Mesenchymal stem cell (in vitro differentiated cells and primary cell): Measurements from ENCODE around the gene DAGLA.
"Not testable (repeated sequence)": the region's sequence is repeated elsewhere in the genome, so short reads cannot be mapped to it uniquely, and the experiment has no call there.

Experiments
- DNase-seq: peaks from one replicate; pipeline ENCODE4 v3.0.0-alpha.2; 2013
- H2AFZ ChIP-seq: one replicate; pipeline ENCODE4 v1.6.1; 2013; ENCODE audit warnings: low read depth, mild to moderate bottlenecking, control low read depth, inconsistent platforms, low read length, moderate library complexity
- H2AK5ac ChIP-seq: 2 replicates; pipeline ENCODE4 v1.6.1; 2013; ENCODE audit warnings: low read length, moderate library complexity, mild to moderate bottlenecking, inconsistent platforms; ENCODE audit not compliant: severe bottlenecking
- H2BK120ac ChIP-seq: one replicate; pipeline ENCODE4 v1.6.1; 2013; ENCODE audit warnings: low read depth, mild to moderate bottlenecking, inconsistent platforms, low read length, moderate library complexity
- H2BK12ac ChIP-seq, 2 experiments: one replicate each; pipeline ENCODE4 v1.6.1; 2013; ENCODE audit warnings: inconsistent platforms in 2 of 2, low read length in 2 of 2, mild to moderate bottlenecking in 2 of 2, moderate library complexity in 2 of 2, control low read depth in 1 of 2
- H2BK15ac ChIP-seq: one replicate; pipeline ENCODE4 v1.6.1; 2013; ENCODE audit warnings: mild to moderate bottlenecking, low read depth, inconsistent platforms; ENCODE audit not compliant: poor library complexity, severe bottlenecking
- H2BK5ac ChIP-seq: 2 replicates; pipeline ENCODE4 v1.6.1; 2013; ENCODE audit warnings: low read depth, mild to moderate bottlenecking, low read length, control low read depth, inconsistent platforms; ENCODE audit not compliant: poor library complexity, severe bottlenecking
- H3K14ac ChIP-seq, 2 experiments: one replicate each; pipeline ENCODE4 v1.6.1; 2013; ENCODE audit warnings: inconsistent platforms in 2 of 2, low read length in 2 of 2, control low read depth in 1 of 2, mild to moderate bottlenecking in 1 of 2, moderate library complexity in 1 of 2
- H3K18ac ChIP-seq, 2 experiments: one replicate each; pipeline ENCODE4 v1.6.1; 2013; ENCODE audit warnings: inconsistent platforms in 2 of 2, low read length in 2 of 2, control low read depth in 1 of 2, low read depth in 1 of 2, mild to moderate bottlenecking in 1 of 2
- H3K23ac ChIP-seq, 2 experiments: one replicate each; pipeline ENCODE4 v1.6.1; 2013; ENCODE audit warnings: inconsistent platforms in 2 of 2, low read length in 2 of 2, mild to moderate bottlenecking in 2 of 2, moderate library complexity in 2 of 2, control low read depth in 1 of 2
- H3K27ac ChIP-seq: 2 replicates; pipeline ENCODE4 v1.5.1; 2013; ENCODE audit warnings: mild to moderate bottlenecking, moderate library complexity, low read length, control low read depth, inconsistent platforms; ENCODE audit not compliant: poor library complexity, severe bottlenecking
- H3K27me3 ChIP-seq, 2 experiments: 2 replicates each; pipeline versions ENCODE4 v1.6.1 to v1.7.0; 2013; ENCODE audit warnings: low read length in 2 of 2, mild to moderate bottlenecking in 2 of 2, moderate library complexity in 2 of 2, control low read depth in 1 of 2, inconsistent platforms in 1 of 2; ENCODE audit not compliant: control insufficient read depth in 1 of 2, insufficient read depth in 1 of 2
- H3K36me3 ChIP-seq, 2 experiments: 2 replicates each; pipeline versions ENCODE4 v1.6.1 to v1.7.0; 2013; ENCODE audit warnings: low read length in 2 of 2, control low read depth in 1 of 2, inconsistent platforms in 1 of 2, low read depth in 1 of 2, mild to moderate bottlenecking in 1 of 2; ENCODE audit not compliant: insufficient read depth in 2 of 2, control insufficient read depth in 1 of 2
- H3K4ac ChIP-seq, 2 experiments: one replicate each; pipeline ENCODE4 v1.6.1; 2013; ENCODE audit warnings: inconsistent platforms in 2 of 2, low read length in 2 of 2, mild to moderate bottlenecking in 2 of 2, moderate library complexity in 2 of 2, control low read depth in 1 of 2, low read depth in 1 of 2
- H3K4me1 ChIP-seq: 2 replicates; pipeline ENCODE4 v1.6.1; 2013; ENCODE audit warnings: low read depth, low read length, control low read depth; ENCODE audit not compliant: control insufficient read depth, insufficient read depth
- H3K4me2 ChIP-seq: 2 replicates; pipeline ENCODE4 v1.6.1; 2013; ENCODE audit warnings: low read length, mild to moderate bottlenecking, inconsistent platforms; ENCODE audit not compliant: poor library complexity, severe bottlenecking
- H3K4me3 ChIP-seq, 2 experiments: 2 replicates each; pipeline versions ENCODE4 v1.5.1 to v1.7.0; 2013; ENCODE audit warnings: low read length in 2 of 2, mild to moderate bottlenecking in 2 of 2, control low read depth in 1 of 2, low read depth in 1 of 2; ENCODE audit not compliant: insufficient read depth in 1 of 2
- H3K79me1 ChIP-seq: replicated peaks from 2 replicates; pipeline ENCODE4 v1.6.1; 2013; ENCODE audit warnings: mild to moderate bottlenecking, control low read depth, low read length, inconsistent platforms; ENCODE audit not compliant: poor library complexity, severe bottlenecking
- H3K9ac ChIP-seq: 2 replicates; pipeline ENCODE4 v1.7.0; 2013; ENCODE audit warnings: mild to moderate bottlenecking, low read length, moderate library complexity
- H3K9me3 ChIP-seq: 2 replicates; pipeline ENCODE4 v1.7.0; 2013; ENCODE audit warnings: mild to moderate bottlenecking, low read length; ENCODE audit not compliant: control insufficient read depth
- H4K8ac ChIP-seq: one replicate; pipeline ENCODE4 v1.6.1; 2013; ENCODE audit warnings: inconsistent platforms, mild to moderate bottlenecking, low read length, moderate library complexity
- H4K91ac ChIP-seq: one replicate; pipeline ENCODE4 v1.6.1; 2013; ENCODE audit warnings: mild to moderate bottlenecking, low read length, inconsistent platforms
- WGBS: methylation state at CpG from one replicate; pipeline ENCODE4 v1.1.7; 2013; ENCODE audit warnings: mixed read lengths; 5-methylcytosine and 5-hydroxymethylcytosine counted together

DAGLA gene

DNA sequence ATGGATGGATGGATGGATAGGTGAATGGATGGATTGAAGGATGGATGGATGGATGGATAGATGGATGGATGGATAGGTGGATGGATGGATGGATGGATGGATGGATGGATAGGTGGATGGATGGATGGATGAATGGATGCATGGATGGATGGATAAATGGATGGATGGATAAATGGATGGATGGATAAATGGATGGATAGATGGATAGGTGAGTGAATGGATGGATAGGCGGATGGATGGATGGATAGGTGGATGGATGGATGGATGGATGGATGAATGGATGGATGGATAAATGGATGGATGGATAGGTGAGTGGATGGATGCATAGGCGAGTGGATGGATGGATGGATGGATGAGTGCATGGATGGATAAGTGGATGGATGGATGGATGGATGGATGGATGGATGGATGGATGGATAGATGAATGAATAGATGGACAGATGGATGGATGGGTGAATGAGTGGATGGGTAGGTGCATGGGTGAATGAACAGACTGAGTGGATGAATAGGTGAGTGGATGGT is 6.2 kb upstream of the DAGLA start:
- not testable (repeated sequence) for H2AK5ac ChIP-seq, H2BK12ac ChIP-seq, H2BK15ac ChIP-seq, H3K9me3 ChIP-seq, H3K9ac ChIP-seq, H3K18ac ChIP-seq, DNase-seq, H3K4me1 ChIP-seq, H3K79me1 ChIP-seq, H3K4me3 ChIP-seq, H3K14ac ChIP-seq, H3K27ac ChIP-seq, H3K36me3 ChIP-seq, H3K23ac ChIP-seq, H3K4ac ChIP-seq, H4K8ac ChIP-seq, H2BK5ac ChIP-seq, H2AFZ ChIP-seq, H3K4me2 ChIP-seq, H4K91ac ChIP-seq, H2BK120ac ChIP-seq
- 77% methylated on average over 2 of the region's 2 CpGs for WGBS
- peaks cover 47 to 82% of the 10 kb centered on the region in 2 experiments for H3K27me3 ChIP-seq

DNA sequence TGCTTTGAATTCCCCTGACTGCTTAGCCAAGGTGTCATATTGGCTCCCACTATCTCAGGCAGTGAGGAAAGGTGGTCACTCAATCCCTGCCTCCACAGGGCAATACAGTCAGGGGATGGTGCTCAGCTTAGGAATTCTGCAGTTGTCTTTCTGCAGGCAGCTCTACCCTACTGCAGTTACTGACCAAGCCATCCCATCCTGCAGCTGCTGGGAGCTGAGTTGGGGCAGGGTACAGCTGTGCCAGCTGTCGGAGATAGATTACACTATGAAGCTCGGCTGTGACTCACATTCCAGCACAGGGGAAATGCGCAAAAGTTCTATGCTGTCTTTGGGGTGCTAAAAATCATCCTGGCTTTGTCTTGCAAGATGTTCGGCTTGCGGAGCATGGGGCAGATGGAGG is 4.4 kb upstream of the DAGLA start:
- Histone ChIP-seq H3K14ac (no peak overlapping the region), H4K8ac (no peak overlapping the region), H2BK12ac (no peak overlapping the region), H3K9ac (no peak overlapping the region), H3K4me1 (peaks cover 13% of the 10 kb centered on the region), H2BK5ac (no peak overlapping the region), H3K27ac (no peak overlapping the region), H3K23ac (no peak overlapping the region), H3K9me3 (no peaks in the 10 kb centered on the region), H3K27me3 (peaks cover 42 to 67% of the 10 kb centered on the region in 2 experiments), H3K36me3 (no peaks in the 10 kb centered on the region), H3K4ac (no peak overlapping the region), H3K79me1 (peaks cover 4% of the 10 kb centered on the region), H2BK15ac (no peak overlapping the region), H2AFZ (peak overlapping the region; percentile 16), H3K4me2 (no peak overlapping the region), H2BK120ac (no peak overlapping the region), H2AK5ac (no peak overlapping the region), H4K91ac (no peak overlapping the region), H3K4me3 (no peak overlapping the region), H3K18ac (no peak overlapping the region)
- no peak for DNase-seq
- WGBS = 73% methylated on average over 5 of the region's 5 CpGs

DNA sequence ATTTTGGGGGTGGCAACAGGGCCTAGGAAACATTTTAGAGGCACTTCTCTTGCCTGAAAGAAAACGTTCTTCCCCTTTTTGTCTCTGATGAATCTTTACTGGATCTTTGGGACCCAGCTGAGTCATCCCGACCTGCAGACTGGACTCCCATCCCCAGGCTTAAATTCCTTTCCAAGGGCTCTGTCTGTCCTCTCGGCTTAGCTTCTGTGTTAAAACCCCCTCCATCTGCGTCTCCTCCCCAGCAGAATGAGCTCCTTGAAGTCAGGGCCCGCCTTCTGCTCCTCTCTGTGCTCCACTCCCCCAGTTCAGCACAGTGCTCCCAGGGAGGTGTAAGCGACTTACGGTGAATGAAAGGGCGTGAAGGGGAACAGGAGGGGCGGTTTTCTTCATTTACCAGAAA is 895 bp upstream of the DAGLA start:
- Histone ChIP-seq H2BK120ac (no peak overlapping the region), H3K4ac (no peak overlapping the region), H2BK12ac (no peak overlapping the region), H2BK15ac (no peak overlapping the region), H2AFZ (no peak overlapping the region), H3K4me2 (no peak overlapping the region), H3K4me1 (peaks cover 34% of the 10 kb centered on the region), H2BK5ac (no peak overlapping the region), H3K79me1 (peaks cover 8% of the 10 kb centered on the region), H3K27me3 (peaks cover 28 to 46% of the 10 kb centered on the region in 2 experiments), H2AK5ac (no peak overlapping the region), H3K36me3 (no peaks in the 10 kb centered on the region), H3K27ac (no peak overlapping the region), H3K4me3 (no peak overlapping the region), H4K8ac (no peak overlapping the region), H3K9ac (no peak overlapping the region), H4K91ac (no peak overlapping the region), H3K18ac (no peak overlapping the region), H3K23ac (no peak overlapping the region), H3K14ac (no peak overlapping the region), H3K9me3 (no peaks in the 10 kb centered on the region)
- WGBS = 49% methylated on average over 5 of the region's 9 CpGs
- no peak for DNase-seq

DNA sequence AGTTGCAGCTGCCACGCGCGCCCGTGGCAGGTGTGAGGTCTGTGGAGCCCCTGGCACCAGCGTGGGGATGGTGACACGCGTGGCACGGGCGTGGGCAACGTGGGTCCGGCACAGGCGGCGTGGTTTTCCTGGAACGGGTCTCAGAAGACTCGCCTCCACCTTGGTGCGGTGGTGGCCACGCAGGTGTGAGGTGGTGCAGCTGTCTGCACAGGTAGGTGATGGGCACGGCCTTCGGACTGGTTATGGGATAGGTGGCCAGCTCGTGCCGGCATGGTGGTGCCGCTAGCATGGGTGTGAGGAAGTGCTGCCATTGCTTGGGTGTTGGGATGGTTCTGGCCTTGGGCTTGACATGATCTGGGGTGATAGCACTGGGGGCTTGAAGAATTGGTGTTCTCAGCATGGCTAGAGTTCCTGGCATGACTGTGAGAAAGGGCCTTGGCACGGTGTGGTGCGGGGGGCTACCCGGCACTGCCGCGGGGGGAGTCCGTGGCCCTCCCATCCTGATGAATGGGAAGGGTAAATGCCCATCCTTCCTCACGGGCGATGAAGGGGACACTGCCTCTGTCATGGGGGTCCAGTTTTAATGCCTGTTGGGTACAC is 531 bp downstream of the DAGLA start:
- peak overlapping the region; percentile 82 for H3K4me2 ChIP-seq
- peak overlapping the region; percentile 51 for H2BK120ac ChIP-seq
- H3K9me3 ChIP-seq = no peaks in the 10 kb centered on the region
- H4K91ac ChIP-seq = peak overlapping the region; percentile 1
- H3K4me1 ChIP-seq = peaks cover 46% of the 10 kb centered on the region
- H3K9ac ChIP-seq = peak overlapping the region; percentile 78
- H2BK12ac ChIP-seq = peak overlapping the region in 1 of 2 experiments; percentile 15
- peak overlapping the region; percentile 70 to 84 for H3K4me3 ChIP-seq
- H3K27ac ChIP-seq = no peak overlapping the region
- H4K8ac ChIP-seq = peak overlapping the region; percentile 41
- 63% methylated on average over 30 of the region's 30 CpGs for WGBS
- peaks cover 14% of the 10 kb centered on the region for H3K79me1 ChIP-seq
- H3K23ac ChIP-seq = peak overlapping the region in 1 of 2 experiments; percentile 97
- peak overlapping the region in 1 of 2 experiments; percentile 89 for H3K14ac ChIP-seq
- H3K18ac ChIP-seq = peak overlapping the region; percentile 12 to 71
- H2AK5ac ChIP-seq = no peak overlapping the region
- H2BK5ac ChIP-seq = no peak overlapping the region
- H2AFZ ChIP-seq = peak overlapping the region; percentile 84
- DNase-seq = no peak
- no peaks in the 10 kb centered on the region for H3K36me3 ChIP-seq
- H3K4ac ChIP-seq = peak overlapping the region; percentile 3 to 57
- H2BK15ac ChIP-seq = no peak overlapping the region
- peaks cover 13 to 40% of the 10 kb centered on the region in 2 experiments for H3K27me3 ChIP-seq
